Astrocyte of the spinal cord (primary cell): ENCODE data around the gene KCNT2.
"Not testable (repeated sequence)": the region's sequence is repeated elsewhere in the genome, so short reads cannot be mapped to it uniquely, and the experiment has no call there.

Experiments
- DNase-seq: peaks from one replicate; pipeline ENCODE4 v3.0.0; 2011; ENCODE audit warnings: low read depth, low spot score
- H3K4me3 ChIP-seq: 2 replicates; pipeline ENCODE4 v1.5.1; 2011; ENCODE audit warnings: low read depth, mild to moderate bottlenecking, low read length, moderate library complexity
- in situ Hi-C: cut with HindIII; loops from 2 replicates; pipeline ENCODE4 v1.10.0; 2017; ENCODE audit warnings: low sequenced_read_pairs
- TF ChIP-seq, protein P1 (sequence below): IDR thresholded peaks from 2 replicates; pipeline ENCODE4 v1.5.1; 2012; ENCODE audit warnings: low read depth, mild to moderate bottlenecking, low read length, inconsistent platforms

The KCNT2 gene

DNA sequence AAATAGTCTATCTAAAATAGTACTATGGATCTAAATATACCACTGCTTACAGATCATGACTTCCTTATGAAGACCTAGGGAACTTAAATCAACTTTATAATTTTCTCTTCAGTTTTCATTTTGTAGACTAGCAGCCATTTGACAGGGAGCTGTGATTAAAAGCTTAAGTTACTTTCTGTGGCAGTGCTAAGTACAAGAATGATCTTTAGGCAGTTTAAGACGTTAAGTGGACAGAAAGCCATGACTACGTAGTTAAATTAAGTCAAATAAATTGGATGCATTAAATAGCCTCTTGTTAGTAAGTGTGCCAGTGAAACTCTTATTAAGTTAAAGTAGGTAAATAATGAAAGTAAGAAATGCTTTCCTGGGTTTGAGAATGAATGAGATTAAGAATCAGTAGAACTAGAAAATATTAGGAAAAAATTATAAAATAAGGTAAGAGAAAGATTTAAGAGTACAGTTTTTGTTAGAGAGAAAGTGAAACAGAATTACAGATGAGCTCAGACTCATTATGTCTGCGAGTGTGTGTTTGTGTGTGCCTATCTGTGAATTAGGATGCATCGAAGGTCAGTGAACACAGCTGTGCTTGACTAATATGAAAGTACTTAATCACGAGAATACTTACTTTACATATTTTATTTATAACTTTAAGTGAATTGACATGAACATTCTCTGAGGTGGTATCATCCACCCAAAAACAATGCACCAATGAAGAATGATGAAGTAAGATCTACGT, 336.9 kb downstream of the KCNT2 start:
- peak; percentile 24 for DNase-seq
- TF ChIP-seq, protein P1, sequence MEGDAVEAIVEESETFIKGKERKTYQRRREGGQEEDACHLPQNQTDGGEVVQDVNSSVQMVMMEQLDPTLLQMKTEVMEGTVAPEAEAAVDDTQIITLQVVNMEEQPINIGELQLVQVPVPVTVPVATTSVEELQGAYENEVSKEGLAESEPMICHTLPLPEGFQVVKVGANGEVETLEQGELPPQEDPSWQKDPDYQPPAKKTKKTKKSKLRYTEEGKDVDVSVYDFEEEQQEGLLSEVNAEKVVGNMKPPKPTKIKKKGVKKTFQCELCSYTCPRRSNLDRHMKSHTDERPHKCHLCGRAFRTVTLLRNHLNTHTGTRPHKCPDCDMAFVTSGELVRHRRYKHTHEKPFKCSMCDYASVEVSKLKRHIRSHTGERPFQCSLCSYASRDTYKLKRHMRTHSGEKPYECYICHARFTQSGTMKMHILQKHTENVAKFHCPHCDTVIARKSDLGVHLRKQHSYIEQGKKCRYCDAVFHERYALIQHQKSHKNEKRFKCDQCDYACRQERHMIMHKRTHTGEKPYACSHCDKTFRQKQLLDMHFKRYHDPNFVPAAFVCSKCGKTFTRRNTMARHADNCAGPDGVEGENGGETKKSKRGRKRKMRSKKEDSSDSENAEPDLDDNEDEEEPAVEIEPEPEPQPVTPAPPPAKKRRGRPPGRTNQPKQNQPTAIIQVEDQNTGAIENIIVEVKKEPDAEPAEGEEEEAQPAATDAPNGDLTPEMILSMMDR = no peak
- no peak overlapping the region for H3K4me3 ChIP-seq
- in situ Hi-C loops = no loop called here

DNA sequence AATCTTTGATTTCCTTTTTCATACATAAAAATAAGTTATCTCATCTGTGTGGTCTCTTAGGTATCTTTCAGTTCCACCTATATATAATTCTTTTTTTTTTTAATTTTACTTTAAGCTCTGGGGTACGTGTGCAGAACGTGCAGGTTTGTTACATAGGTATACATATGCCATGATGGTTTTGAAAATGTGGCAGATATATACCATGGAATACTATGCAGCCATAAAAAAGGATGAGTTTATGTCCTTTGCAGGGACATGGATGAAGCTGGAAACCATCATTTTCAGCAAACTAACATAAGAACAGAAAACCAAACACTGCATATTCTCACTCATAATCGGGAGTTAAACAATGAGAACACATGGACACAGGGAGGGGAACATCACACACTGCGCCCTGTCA, 345.2 kb downstream of the KCNT2 start:
- DNase-seq, H3K4me3 ChIP-seq, in situ Hi-C loops: not testable (repeated sequence)

DNA sequence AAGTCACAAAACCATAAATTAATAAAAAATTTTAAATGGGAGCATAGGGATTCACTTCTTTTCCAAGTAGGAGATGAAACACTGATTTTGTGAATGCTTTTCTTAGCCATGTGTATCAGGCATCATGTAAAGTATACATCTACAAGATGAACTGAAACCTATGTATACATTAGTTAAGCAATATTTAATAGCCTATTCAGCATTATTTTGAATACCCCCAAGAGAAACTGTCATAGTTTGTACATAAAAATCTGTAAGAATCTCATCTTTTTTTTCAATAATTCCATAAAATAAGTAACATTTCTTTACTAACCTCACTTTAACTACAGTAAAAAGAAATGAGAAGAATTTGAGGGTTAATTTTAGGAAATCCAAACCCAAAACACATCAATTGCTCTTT, 348.0 kb downstream of the KCNT2 start:
- in situ Hi-C loops = no loop called here
- no peak for DNase-seq
- TF ChIP-seq, protein P1 = no peak
- H3K4me3 ChIP-seq = no peak overlapping the region

DNA sequence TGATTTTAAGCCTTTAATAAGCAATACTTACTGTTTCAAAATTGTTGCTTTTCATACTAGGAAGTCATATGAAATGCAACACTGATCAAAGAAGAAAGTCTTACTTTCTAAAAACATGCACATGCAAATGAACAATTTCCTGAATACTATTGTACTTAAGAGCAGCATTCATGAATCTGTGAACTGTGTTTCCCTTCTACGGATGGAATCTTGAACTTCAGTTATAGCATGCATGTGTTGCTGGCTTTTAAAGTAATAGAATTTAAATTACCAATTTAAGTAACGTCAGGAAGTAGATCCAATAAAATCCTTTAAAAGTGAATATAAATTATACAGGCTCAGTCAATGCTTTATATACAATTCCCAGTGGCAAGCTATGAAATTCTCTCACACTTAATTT, 348.9 kb downstream of the KCNT2 start:
- in situ Hi-C loops = no loop called here

DNA sequence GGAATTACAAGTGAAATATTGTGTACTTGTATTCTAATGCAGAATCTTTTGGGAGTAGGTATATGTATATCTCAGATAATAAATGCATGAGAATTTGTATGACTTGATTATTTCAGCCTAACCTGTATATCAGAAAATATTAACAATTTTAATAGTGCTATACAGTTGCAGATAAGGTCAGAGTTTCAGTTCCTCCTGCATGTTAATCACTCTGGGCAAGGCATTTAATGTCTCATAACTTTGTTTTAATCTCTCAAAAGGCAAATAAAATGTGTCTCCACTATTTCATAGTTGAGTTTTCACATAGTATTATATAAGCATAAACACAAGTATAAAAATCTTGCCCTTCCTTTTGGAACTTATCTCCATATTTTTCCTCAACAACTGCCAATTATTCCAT, 352.5 kb downstream of the KCNT2 start:
- H3K4me3 ChIP-seq = no peak overlapping the region
- TF ChIP-seq, protein P1 = no peak
- no peak for DNase-seq
- in situ Hi-C loops = no loop called here

More for the DNA sequence above, 348.9 kb downstream of the KCNT2 start:
- TF ChIP-seq, protein P1 = no peak
- H3K4me3 ChIP-seq = no peak overlapping the region
- DNase-seq = no peak

DNA sequence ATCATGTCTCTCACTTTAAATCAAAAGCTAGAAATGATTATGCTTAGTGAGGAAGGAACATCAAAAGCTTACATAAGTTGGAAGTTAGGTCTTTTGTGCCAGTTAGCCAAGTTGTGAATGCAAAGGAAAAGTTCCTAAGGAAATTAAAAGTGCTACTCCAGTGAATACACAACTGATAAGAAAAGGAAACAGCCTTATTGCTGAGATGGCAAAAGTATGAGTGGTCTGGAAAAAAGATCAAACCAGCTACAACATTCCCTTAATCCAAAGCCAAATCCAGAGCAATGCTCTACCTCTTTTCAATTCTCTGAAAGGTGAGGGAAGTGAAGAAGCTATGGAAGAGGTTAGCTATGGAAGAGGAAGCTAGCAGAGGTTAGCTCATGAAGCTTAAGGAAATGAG, 378.7 kb downstream of the KCNT2 start:
- in situ Hi-C loops = no loop called here
- DNase-seq = no peak

DNA sequence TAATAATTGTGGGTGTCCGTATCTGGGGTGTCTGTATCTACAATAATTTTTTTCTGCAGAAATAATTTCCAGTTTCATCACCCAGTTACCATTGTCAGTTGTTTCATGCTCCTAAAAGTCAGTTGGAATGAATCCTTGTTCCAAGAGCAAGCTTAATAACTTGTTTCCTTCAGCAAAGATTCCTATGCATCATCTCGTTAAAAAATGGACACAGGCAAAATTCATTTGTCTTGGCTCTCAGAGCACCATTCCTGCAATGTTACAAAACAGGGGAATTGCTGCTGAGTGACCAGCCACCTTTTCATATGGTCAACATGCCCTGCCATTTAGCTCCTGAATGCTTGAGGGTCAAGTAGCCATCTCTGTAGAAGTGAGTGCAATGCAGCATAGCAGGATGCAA, 393.4 kb downstream of the KCNT2 start:
- DNase-seq = no peak
- no peak overlapping the region for H3K4me3 ChIP-seq
- in situ Hi-C loops = no loop called here
- TF ChIP-seq, protein P1 = no peak

More for the DNA sequence above, 378.7 kb downstream of the KCNT2 start:
- TF ChIP-seq, protein P1 = no peak
- no peak overlapping the region for H3K4me3 ChIP-seq
